HT-29 (cell line): ENCODE measurements around the gene OSR1. TPM values are rescaled to one million over a fixed set of nuclear protein-coding genes. Genes with fewer than 3 reads are reported as not detected.

ENCODE experiments used
- DNase-seq: peaks from one replicate; pipeline ENCODE4 v3.0.0-alpha.2; 2015; ENCODE audit warnings: low spot score
- total RNA-seq: library from RNA; depleted of rRNA; stranded (reverse); fragments of >200 nt; shearing (Covaris generic); gene quantifications from 2 replicates; pipeline ENCODE4 v1.2.3, GENCODE V29; 2014

OSR1 gene
- total RNA-seq, 1 experiment from 2014 or later, result 8.0 TPM

DNA sequence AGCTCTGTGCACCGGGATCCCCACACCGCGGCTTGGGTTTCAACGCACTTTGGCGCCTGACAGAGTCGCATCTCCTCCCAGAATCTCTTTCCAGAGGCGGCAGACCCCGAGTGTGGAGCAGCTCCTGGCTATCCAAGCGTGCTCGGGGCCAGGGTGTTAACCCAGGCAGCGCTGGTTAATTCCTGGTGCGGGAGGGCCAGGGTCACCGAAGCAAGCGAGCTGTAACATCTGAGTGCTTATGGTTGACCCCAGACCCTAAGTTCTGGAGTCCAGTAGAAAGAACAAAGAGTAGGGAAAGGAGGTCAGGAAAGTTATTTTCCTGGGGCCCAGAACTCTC is 566 bp upstream of the OSR1 start:
- no peak for DNase-seq

DNA sequence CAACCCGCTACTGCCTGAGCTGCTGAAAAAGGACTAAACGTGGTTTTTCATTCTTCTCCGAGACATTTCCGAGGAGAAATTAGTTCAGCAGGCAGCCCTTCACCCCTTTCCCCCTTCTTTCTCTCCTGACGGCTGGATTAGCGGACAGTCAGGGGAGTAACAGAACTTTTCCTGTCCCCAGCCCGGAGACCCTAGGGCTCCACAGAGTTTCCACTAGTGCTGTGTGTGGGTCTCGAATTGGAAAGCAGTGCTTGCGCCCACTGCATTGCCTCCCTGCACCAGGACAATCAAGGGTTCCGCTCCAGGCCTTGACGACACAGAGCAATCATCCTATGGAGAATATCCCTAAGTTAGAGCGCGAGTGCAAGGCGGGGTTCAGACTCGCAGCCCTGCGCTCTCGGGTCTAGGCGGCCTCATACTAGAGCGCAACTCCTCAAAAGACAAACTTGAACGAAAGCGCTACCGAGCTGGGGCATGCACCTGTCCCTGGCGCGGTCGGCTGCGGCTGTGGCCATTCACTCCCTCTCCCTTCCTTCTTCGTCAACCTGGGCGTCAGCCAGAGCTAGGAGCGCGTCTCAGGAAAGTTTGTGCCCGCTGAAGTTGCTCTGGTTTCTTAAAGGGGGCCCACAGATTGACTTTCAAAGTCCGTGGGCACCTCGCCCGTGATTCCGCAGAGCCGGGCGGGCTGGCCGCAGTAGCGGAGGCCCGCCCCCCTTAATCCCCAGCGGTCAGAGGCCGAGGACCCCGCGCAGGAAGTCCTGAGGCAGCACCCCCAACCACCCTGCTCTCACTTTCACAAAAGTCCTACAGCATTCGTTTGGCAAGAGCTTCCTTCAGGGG is 801 bp downstream of the OSR1 start:
- peak; percentile 63 for DNase-seq

DNA sequence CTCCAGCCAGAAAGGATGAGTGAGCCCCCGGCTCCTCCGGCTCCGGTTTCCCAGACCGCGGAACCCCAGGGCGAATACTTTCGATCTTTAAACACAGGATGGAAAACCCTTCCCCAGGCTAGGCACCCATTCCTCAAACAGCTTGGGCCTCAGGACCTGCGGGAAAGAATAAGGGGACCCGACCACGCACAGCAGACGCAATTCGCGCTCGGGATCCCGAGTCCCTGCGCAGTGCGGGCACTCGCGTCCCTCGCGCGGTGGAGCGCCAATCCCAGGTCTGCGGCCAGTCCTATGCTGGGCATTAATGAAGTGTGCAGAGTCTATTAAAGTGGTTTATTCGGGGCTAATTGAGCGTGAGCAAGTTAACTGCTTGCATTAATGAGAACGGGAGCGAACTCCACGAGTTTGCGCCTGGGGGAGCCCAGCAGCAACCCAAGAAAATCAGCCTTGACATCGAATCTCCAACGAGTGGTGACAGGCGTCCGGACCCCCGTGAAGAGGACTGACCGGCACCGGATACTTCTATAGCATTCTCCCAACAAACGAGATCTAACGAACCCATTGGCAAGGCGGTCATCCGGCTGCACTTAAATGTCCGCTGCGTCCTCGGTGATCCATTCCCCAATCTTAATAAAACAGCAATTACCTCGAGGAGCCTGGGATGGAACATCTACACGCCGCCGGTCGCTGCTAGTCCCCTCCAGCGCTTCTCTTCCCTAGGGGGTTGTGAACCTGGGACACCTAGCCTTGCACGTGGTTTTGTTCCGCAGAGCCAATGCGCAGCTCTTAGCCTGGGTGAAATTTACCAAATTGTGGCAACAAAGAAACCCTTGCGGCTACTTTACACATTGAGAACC is 1.6 kb downstream of the OSR1 start:
- no peak for DNase-seq

DNA sequence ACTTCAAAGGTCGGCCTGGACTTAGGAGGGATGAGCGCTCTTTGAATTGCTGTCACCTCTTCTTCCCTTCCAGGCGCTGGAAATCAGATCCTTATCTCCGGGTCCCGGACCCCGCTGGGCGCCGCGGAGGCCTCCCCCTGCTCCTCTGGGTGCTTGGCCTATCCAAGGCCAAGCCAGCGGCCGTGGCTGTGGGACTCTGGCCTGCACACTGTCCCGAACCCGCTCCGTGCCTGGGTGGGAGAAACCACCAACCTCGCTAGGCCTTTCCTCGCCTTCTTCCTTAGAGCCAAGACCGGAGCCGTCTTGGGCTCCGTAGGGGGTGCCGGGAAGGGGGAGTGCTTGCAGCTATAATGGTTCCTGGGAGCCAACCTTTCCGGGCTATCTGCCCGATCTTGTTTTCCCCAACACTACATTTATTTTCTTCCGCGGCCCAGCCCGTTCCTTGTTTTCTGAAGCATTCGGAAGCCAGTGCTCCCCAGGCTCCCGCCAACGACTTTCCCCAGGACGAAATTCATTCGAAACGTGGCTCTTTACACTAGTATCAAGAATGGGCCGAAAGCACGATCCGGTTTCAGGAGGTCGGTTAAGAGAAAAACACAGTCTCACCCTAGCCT is 2.4 kb downstream of the OSR1 start:
- DNase-seq, result no peak

DNA sequence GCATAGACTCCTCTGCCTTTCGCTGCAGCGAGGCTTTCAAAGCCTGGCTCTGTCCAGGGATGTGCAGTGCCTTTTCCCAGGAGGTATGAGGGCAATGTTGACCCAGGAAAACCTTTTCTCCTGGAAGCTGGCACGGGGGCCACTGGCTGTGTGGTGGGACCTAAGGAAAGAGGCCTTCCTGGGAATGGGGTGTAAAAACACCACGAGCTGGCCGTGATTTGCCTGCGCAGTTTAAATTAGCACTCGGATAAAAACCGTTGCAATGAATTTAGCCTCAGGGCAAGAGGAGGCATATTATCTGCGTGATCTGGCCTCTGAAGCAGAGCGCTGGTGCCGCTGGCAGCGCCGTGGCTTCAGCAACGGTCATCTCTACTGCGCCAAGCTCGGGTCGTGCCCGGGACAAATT is 3.0 kb downstream of the OSR1 start:
- DNase-seq, result no peak

DNA sequence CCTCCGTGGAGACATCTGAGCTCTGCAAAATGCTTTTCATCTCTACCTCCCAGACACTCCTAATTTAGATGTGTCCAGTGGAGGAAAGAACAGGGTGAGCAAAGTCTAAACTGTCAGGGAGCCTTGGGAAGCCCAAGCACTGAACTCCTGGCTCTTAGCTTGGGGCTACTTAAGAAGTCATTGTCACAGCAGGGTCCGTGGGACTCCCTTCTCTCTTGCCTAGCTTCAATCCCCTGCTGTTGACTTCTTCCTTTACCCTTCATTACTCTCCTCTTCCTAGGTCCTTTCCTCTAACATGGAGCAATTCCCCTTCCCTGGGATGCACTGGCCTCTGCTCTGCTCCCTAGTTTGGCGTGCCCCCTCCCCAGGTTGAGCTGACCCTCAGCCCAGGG is 3.4 kb downstream of the OSR1 start:
- no peak for DNase-seq

DNA sequence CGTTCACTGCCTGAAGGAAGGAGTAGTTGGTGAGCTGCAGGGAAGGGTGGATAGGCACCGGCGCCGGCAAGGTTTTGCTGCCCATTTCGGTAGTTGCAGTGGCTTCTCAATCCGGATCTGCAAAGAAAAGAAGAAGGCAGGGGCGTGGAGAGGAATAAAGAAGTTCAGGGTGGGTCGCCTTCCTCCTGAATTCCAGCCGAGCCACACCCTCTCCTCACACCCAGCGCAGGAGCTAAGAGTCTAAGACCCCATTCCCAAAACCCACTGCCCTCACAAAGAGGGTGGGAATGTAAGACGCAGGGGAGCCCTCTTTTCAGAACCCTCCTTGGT is 4.7 kb downstream of the OSR1 start:
- no peak for DNase-seq

DNA sequence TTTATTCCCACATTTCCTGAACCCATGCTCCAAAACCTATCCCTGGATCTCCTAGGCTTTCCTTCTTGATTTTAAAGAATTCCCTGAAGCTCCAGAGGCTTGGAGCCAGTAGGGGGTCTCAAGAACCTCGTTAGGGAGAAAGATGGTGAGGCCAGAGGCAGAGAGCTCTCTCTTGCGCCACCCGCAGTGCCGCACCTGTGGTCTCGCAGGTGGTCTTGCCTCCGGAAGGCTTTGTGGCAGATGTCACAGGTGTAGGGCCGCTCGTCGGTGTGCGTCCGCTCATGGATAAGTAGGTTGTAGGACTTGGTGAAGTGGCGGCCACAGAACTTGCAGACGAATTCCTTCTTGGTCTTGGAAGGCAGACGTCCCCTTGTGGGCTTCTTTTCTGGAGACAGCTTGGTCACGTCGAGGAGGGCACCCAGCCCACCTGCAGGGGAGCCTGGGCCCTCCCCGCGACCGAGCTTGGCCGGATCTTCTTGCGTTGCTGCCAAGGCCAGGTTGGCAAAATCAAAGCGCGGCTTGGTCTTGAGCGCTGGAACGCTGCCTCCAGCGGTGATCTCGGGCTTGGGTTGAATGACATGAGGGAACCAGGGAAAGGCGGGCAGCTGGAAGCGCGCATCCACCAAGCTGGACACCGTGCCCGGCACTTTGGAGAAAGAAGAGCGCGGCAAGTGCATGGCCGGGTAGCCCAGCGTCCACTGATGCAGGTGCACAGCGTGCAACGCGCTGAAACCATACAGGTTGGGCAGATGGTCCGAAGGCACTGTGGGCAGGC is 5.3 kb downstream of the OSR1 start:
- no peak for DNase-seq

DNA sequence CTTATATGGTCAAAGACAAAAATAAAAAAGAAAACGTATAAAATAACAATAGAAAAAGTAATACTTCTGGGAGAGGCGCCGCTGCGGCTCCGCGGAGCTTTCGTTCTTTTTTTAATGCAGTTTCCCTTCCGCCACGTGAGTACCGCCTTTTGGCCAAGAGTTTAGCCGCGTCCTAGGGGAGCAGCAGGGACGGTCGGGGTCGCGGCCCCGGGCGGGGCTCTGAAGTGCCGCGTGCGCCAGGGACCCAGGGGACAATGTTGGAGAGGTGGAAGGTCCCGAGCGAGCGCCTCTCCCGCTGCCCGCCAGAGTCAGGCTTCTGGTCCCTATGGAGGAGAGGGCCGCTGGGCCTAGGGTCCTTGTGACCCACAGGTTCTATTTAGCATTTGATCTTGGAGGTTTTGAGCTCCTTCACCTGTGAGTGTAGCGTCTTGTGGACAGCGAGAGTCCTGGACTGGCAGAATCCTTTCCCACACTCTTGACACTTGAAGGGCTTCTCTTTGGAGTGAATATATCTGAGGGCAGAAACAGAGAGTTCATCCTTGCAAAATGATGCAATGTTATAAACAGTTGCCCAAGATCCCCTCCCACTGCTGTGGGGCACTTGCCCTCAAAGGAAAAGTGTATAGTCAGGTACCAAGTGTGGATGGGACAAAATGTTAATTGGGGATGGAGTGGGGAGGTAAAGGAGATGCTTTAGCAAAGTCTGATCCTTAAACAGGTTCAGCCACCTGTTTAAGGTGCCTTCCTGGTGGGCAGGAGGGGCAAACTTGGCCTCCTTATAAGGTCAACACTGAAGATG is 6.3 kb downstream of the OSR1 start:
- DNase-seq, result no peak

DNA sequence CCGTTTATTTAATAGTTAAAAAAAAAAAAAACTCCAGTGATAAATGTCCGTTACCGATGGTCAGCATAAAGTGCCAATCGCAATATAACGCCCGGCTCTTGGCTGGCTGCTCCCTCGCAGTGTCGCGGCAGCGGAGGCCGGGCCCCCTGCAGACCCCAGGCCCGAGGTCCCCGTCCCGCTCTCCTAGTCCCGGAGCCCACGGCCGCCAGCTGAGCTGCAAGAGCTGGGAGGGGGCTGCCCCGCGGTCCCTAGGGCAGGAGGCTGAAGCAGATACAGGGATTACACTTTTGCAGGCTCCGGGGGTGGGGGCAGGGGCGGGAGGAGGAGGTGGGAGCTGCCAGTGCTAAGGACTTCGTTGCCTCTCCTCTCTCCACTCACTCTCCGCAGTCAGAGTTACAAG is 6.9 kb downstream of the OSR1 start:
- no peak for DNase-seq

DNA sequence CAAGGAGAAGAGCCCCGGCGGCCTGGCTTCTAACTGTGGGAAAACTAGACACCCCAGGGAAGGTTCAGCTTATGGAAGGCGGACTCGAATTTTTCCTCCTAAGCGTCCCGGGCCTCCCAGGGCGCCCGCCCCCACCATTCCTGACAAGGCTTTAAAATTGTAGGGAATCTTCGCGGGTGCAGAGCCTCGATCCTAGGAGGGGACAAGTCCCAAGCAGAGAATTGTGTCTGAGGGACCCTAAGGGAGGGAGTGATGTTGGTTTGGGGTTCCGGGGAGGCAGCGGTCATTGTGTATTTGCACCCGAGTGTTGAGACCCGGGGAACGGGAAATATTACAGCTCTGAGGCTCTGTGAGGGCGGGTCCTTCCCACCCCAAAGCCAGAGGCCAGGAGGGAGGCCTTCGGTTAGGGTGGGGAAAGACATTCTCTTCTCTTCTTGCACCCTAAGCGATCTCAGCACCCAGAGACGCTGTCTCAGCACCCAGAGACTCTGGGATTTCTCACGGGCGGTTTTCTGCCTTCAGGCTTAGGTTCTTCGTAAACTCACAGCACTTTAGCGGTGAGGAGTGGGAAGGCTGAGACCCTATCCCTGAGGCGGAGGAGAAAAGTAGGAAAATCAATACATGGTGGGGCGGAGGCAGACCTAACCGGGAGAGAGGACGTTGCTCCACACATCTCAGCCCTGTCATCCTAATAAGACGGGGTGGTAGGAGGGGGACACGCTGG is 7.6 kb downstream of the OSR1 start:
- no peak for DNase-seq

DNA sequence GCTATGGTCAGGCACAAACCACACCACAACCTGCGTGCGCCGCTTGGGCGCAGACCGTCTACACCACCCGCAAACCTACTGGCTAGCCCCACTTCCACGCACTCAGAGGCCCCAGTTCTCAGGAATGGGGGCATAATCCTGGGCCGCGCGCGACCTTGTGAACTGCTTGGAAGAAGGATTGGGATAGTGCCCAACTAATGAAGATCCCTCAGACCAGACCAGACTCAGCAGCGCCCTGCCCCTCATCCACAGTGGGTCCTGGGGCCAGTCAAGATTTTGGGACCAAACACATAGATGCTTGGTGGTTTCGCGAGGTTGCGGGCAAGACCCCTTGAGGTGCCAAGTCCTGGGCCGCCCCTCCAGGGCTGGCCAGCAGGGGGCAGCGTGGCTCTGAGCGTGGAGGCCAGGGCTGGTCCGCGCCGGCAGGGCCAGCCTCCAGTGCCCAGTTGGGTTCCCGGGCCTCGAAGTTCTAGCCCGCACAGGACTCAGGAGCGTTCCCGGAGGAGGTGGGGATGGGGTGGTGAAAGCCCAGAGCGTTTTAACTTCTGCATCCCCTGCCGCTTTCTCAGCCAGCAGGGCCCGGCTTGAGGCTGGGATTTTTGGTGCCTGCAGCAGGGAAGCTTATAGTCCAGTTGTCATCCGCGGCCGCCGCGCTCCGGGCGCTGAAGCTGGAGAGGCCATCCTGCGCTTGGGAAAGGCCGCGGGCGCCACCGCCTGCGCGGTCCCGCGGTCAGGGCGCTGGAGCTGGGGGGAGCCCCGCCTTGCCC is 8.3 kb downstream of the OSR1 start:
- no peak for DNase-seq

DNA sequence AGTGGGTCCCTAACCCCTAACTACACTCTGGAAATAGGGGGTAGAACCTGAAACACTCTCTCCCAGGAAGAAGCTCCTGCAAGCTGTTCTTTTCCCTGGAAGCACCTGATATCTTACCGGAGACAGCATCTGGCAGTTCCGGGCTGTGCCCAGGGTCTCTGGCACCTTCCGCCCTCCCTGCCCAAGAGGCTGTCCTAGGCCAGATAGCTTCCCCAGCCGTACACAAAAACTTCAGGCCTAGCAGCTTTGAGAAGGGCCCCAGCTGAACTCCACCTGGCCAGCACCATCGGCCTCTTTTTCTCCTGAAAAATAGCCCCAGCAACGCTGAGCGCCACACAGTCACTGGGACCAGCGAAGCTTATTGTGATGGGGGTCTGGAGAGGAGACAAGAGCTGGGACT is 9.7 kb downstream of the OSR1 start:
- DNase-seq, result no peak

DNA sequence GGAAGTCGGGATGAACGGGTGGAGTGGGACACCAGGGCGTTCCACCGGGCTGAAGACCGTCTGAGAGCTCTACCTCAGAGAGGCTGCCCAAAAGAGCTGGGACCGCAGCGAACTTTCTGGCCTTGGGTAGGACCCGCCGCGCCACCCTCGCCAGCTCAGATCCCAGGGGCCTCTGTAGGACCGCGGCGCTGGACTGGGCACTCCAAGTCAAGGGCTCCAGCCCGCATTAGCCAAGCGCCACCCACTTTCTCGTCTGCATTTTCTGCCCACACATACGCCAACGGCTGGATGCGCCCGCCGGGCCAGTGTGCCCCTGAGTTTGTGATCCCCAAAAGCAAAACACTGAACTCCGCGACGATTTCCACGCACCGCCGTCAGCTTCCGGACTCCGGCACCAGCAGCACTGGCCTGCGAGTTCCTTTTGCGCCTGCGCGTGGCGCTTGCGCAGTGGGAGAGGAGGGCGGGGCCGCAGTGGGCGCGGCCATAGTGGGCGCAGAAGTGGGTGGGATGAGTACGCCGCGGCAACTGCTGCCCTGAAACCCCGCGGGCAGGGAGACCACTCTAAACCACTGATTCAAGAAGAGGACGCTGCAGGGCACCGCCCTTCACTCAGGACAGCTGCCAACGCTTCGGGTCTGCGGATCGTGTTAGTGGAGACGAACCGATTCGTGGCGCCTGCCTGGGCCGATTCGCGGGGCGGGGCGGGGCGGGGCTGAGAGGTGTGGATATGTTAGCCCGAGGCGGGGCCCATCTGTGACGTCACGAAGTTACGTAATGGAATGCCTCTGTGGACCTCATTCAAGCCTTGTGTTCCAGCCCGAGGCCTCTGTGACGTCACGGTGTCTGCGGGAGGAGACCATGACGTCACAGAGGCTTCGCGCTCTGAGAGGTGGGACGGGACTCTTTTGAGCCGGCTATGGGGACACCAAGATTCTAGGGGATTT is 10.5 kb downstream of the OSR1 start:
- peak; percentile 98 for DNase-seq

DNA sequence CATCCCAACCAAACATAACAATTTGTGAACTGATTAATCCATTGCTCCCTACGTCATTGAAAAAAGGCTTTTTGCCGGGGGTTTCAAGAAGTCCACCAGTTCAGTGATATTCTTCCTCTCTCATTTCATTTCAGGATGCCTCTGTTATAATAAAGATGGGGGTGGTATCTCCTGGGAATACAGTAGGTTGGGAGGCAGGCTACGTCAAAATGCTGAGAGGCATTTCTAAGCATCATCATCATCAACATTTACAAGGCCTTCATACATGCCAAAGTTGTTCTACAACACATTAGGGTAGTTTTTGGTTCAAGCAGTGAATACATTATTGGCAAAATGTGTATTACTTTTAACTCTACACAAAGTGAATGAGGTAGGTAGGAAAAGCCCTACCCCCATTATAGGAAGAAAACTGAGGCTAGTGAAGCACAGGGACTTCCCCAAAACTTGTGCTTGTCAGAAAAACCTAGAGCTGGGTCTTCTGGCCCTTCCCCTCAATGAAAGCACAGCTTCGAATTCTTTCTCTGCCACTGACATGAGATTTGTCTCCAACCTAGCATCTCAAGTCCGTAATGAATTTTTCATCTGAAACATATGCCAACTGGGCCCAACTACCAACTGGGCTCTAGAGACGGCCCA is 11.3 kb downstream of the OSR1 start:
- DNase-seq, result no peak

DNA sequence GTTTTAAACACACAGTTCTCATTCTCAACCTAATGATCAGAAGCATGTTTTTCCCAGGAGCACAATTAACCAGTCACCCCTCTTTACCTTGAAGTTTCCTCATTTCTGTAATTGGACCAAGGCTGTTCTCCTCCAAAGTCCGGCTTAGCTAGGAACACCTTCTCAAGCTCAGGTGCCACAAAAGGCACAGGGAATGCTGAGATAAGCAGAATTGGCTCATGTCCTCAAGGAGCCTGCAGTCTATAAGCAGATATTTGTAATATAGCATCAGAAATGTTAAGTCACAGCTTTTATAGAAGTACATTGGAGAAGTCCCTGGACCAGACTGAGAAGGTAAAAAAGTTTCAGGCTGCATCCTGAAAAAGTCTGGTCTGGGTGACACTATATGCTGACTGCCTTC is 20.7 kb downstream of the OSR1 start:
- DNase-seq, result no peak

DNA sequence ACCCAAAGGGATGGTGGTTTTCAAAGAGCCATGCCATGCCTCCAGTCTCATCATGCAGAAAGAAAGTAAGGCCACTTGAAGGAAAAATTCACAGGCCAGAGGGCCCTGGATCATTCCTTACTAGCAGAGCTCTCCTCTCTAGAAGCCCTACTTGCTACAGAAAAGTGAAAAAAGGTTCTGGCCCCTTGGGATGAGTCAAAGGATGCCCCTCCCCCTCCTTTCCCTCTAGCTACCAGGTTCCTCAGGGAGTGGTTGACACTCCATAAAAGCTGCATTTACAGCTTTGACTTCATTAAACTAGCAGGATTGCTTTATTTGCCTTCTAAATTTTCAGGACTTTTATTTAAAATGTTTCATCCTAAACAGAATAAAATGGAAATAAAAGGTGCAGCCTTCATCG is 21.2 kb downstream of the OSR1 start:
- DNase-seq, result no peak

DNA sequence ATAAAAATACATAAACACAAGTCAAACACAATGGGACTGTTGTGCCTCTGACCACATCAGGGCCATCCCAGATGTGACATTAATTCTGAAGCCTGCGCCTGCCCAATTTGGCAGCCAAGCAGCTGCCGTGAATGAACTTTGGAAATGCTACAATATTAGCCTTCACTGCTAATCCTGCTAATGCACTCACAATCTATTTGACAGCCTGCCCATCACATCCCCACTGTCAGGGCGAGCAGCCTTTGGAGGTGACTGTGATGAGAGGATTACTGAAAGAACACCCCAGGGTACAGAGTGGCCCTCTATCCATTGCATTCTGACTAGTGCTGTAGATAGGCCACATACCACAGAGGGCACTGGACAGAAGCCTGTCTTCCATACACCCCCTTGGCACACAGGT is 21.6 kb downstream of the OSR1 start:
- no peak for DNase-seq
